ENCODE measurements around the gene CEACAM4. TPM values are rescaled to one million over a fixed set of nuclear protein-coding genes. Genes with fewer than 3 reads are reported as not detected.

Gene CEACAM4
- total RNA-seq, 1 experiment from 2014 or later, result not detected

DNA sequence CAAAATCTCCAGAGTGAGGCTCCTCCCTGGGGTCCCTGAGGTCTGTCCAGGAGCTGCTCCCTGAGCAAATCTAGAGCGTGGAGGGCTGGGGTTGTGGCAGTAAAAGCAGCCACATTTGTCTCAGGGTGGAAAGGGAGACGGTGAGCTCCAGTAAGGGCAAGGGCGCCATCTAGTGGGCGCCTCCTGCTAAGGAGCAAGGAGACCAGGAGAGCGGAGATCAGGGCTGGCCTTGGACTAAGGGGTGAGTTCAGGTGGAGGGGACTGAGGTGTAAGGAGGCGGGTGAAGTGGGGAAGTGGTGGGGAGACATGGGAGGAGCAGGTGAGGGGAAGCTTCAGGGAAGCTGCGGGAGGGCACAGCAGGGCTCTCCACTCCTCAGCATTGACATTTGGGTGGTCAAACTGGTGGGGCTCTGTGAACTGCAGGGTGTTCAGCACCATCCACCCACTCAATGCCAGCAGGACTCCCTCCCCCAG is 56.2 kb downstream of the CEACAM4 start:
- ChIA-PET POLR2A (interaction anchor here (1.0 kb wide), 1 partner anchor 131 kb away, joined by 3 read pairs; the partner anchor contains the start of gene DMAC2), RAD21 (ENCODE audit: low non-redundant PET in 1 of 2, low total read pairs in 2 of 2, uncharacterized antibody in 2 of 2, unreplicated experiment in 2 of 2) (interaction anchor here (1.2 to 1.6 kb wide), 2 partner anchors 121 to 122 kb away, joined by 4 read pairs; no protein-coding TSS in a partner anchor), CTCF (interaction anchor here (0.6 to 5.1 kb wide), 20 partner anchors 11 to 506 kb away, joined by 3 to 63 read pairs (median 4); partner anchors contain the start of genes B9D2, DMAC2 and HNRNPUL1)
- no peaks in the 10 kb centered on the region for H4K20me1 ChIP-seq (ENCODE audit: insufficient read depth)
- ATAC-seq (peak; percentile 99), DNase-seq (ENCODE audit: low read depth, low spot score) (peak; percentile 59)
- H3K79me2 ChIP-seq (ENCODE audit: insufficient read depth, low read length), result no peaks in the 10 kb centered on the region
- H3K9me3 ChIP-seq (ENCODE audit: control insufficient read depth in 1 of 2, insufficient read depth in 1 of 2, low read depth in 1 of 2, low read length in 2 of 2), result no peaks in the 10 kb centered on the region
- H3K4me3 ChIP-seq (replicated peaks in 1 of 2; ENCODE audit: low read depth in 1 of 2, low read length in 2 of 2), result no peak overlapping the region
- peaks cover 60% of the 10 kb centered on the region for H3K27me3 ChIP-seq (ENCODE audit: insufficient read depth, low read length)
- H3K4me1 ChIP-seq (ENCODE audit: control insufficient read depth in 1 of 2, insufficient read depth in 2 of 2, low read length in 2 of 2), result peaks cover 3 to 10% of the 10 kb centered on the region in 2 experiments; a peak in 3 of 4 replicates
- H3K4me2 ChIP-seq (ENCODE audit: low read length), result peak overlapping the region; percentile 39
- BruUV-seq (replicated peaks), result no TSS peak
- intact Hi-C loops (cut with micrococcal nuclease), result loop anchor here (1.0 to 10.0 kb wide), 3 partner anchors 121 to 906 kb away; no protein-coding TSS in a partner anchor
- H3K9ac ChIP-seq (ENCODE audit: low read length), result no peak overlapping the region
- no peak overlapping the region for H3K27ac ChIP-seq (ENCODE audit: low read depth, low read length)
- TF ChIP-seq CBX3 (IDR thresholded peaks at IDR 0.05; ENCODE audit: low read depth) (no peak), TCF7L2 (IDR thresholded peaks at IDR 0.05; ENCODE audit: borderline replicate concordance, extremely low read depth, insufficient read depth, insufficient read length) (no peak), SP1 (IDR thresholded peaks at IDR 0.05; ENCODE audit: low read depth) (no peak), RAD21 (IDR thresholded peaks at IDR 0.05; ENCODE audit: low read depth) (peak; percentile 85), ELF1 (IDR thresholded peaks at IDR 0.05; ENCODE audit: borderline replicate concordance, low read depth) (no peak), ZFX (IDR thresholded peaks at IDR 0.05) (no peak), JUND (IDR thresholded peaks at IDR 0.05) (no peak), POLR2A (IDR thresholded peaks at IDR 0.05; ENCODE audit: borderline replicate concordance, extremely low read depth, insufficient read depth, insufficient read length) (no peak), SRF (IDR thresholded peaks at IDR 0.05; ENCODE audit: low read depth) (no peak), CEBPB (IDR thresholded peaks at IDR 0.05; ENCODE audit: low read depth) (no peak)
- TF ChIP-seq, protein P1, sequence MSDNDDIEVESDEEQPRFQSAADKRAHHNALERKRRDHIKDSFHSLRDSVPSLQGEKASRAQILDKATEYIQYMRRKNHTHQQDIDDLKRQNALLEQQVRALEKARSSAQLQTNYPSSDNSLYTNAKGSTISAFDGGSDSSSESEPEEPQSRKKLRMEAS (IDR thresholded peaks at IDR 0.05), result no peak
- TF ChIP-seq, protein P2, sequence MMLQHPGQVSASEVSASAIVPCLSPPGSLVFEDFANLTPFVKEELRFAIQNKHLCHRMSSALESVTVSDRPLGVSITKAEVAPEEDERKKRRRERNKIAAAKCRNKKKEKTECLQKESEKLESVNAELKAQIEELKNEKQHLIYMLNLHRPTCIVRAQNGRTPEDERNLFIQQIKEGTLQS (IDR thresholded peaks at IDR 0.05), result no peak
- TF ChIP-seq, protein P3, sequence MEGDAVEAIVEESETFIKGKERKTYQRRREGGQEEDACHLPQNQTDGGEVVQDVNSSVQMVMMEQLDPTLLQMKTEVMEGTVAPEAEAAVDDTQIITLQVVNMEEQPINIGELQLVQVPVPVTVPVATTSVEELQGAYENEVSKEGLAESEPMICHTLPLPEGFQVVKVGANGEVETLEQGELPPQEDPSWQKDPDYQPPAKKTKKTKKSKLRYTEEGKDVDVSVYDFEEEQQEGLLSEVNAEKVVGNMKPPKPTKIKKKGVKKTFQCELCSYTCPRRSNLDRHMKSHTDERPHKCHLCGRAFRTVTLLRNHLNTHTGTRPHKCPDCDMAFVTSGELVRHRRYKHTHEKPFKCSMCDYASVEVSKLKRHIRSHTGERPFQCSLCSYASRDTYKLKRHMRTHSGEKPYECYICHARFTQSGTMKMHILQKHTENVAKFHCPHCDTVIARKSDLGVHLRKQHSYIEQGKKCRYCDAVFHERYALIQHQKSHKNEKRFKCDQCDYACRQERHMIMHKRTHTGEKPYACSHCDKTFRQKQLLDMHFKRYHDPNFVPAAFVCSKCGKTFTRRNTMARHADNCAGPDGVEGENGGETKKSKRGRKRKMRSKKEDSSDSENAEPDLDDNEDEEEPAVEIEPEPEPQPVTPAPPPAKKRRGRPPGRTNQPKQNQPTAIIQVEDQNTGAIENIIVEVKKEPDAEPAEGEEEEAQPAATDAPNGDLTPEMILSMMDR (IDR thresholded peaks at IDR 0.05 in 2 of 3, conservative IDR thresholded peaks at IDR 0.05 in 1 of 3; ENCODE audit: borderline replicate concordance in 1 of 3, insufficient read depth in 1 of 3, low read depth in 2 of 3, low read length in 2 of 3), result peak; percentile 86 to 95 (median 91); a peak in 5 of 6 replicates
- H2AFZ ChIP-seq (ENCODE audit: low read depth, low read length, poor library complexity, severe bottlenecking), result peak overlapping the region; percentile 87
- no peaks in the 10 kb centered on the region for H3K9me2 ChIP-seq (ENCODE audit: insufficient read depth)
- no peaks in the 10 kb centered on the region for H3K36me3 ChIP-seq (ENCODE audit: control insufficient read depth in 1 of 2, insufficient read depth in 2 of 2, low read length in 2 of 2)

Data from HCT116 (cell line).